NCI-H510A treated with DMSO at 0.1 percent for 48 hours (cell line): ENCODE data around the gene PAK1.

Source experiments
- DNase-seq: peaks from one replicate; lab custom pipeline; 2025; lab: John Stamatoyannopoulos, UW

The PAK1 gene

DNA sequence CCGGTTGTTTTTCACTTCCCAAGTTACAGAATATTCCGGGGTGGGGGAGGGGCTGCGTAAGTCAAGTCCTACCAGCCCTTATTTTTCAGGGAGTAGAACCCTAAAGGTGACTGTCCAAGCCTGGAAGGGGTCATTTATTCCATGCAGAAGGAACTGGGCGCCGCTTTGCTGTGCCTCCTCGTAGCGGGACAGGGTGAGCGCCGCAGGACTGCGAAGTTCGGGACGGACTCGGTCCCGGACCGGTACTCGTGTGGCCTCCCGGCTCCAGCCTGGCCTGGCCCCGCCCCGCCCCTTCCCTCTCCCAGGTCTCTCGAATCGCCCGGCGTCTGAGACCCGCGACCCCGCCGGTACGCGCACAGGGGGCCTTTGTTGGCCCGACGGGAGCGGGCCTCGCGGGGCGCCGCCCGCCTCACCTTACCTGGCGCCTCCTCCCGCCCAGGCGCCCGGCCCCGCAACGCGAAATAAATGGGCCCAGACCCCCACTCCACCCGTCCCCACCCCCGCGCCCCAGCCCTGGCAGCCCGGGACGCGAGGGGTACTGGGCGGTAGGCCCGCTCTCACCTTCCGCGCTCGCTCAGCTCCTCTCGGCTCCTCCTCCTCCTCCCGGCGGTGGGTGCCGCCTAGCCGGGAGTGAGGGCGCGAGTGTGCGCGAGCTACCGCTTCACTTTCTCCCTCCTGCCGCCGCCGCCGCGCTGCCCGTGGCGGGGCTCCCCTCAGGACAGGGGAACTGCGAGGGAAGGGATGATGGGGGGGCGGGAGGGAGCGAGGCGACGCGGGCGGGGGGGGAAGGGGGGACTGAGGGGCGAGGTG is 698 bp downstream of the PAK1 start:
- peak; percentile 47 for DNase-seq

GRCh38 chr11:77471558-77472193 is 2.2 kb downstream of the PAK1 start:
- DNase-seq = peak; percentile 78

GRCh38 chr11:77470971-77471370 is 2.9 kb downstream of the PAK1 start:
- no peak for DNase-seq

DNA sequence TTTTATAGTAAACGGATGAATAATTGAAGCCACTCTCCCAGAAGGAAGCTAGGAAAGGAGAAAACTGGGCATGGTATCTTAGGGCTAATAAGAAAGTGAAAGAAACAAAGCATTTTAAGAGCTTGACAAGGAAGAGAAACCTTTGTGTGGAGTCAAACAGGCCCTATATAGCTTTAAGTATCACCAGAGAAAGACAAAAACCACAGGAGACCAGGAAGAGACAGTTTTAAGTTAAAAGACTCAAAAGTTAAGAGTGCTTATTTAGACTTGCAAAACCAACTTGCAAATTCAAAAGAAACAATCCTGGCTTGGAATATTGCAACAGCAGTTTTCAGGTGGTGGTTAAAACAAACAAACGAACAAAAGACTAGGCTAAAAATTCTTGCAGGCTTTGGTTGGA is 3.4 kb downstream of the PAK1 start:
- DNase-seq = no peak

DNA sequence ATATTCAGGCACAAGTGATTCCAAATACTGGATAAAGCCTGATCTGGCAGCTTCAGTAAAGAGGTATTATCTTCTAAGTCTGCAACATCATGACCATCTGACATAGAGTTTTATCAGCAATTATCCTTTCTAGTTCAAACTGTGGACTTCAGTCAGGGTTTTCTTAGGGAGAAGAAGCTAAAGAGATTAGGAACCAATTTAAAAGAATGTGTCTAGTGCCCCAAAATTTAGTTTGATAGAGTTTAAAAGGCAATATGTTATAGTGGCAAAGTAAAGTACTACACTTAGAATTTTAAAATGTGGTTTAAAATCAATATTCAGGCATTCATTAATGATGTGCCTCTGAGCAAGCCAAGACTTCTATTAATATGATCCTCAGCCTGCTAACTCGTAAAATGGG is 5.4 kb downstream of the PAK1 start:
- no peak for DNase-seq

GRCh38 chr11:77467993-77468392 is 5.9 kb downstream of the PAK1 start:
- no peak for DNase-seq

- DNase-seq = no peak
Observed at GRCh38 chr11:77467233-77467632, 6.7 kb downstream of the PAK1 start.

GRCh38 chr11:77457340-77457739 is 16.6 kb downstream of the PAK1 start:
- no peak for DNase-seq

- no peak for DNase-seq
Observed at GRCh38 chr11:77455740-77456139, 18.2 kb downstream of the PAK1 start.

GRCh38 chr11:77454867-77455655 is 18.8 kb downstream of the PAK1 start:
- DNase-seq = no peak

DNA sequence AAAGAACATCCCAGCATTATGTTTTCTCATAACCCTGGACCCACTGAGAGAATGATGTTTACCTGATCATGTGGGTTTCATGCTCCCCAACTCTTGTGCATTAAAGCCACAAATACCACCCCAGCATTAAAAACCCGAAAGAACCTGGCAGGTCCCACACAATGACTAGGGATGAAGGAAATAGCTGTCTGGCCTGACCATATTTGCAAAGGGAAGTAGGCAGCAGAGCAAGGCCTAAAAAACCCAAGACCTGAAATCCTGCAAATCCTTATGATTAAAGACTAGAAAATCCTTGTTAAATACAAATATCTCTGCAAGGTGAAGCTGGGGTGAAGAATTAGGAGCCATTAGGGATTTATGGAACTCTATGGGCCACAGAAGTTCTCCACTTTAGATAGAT is 23.7 kb downstream of the PAK1 start:
- no peak for DNase-seq

DNA sequence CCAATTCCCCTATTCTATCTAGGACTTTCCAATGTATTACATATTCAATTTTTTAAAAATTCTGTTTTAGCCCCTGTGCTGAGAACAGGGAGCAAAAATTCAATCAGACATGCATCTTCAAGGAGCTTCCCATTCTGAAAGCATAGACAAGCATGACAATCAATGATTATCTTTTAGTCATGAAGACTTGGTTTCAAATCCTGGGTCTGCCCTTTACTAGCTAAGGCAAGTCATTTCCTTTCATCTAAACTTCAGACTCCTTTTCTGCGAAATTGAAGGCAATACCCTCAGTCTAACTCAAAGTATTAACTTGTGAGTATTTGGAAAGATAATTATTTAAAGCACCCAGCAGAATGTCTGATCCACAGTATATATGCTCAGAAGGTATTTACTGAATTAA is 24.1 kb downstream of the PAK1 start:
- no peak for DNase-seq

DNA sequence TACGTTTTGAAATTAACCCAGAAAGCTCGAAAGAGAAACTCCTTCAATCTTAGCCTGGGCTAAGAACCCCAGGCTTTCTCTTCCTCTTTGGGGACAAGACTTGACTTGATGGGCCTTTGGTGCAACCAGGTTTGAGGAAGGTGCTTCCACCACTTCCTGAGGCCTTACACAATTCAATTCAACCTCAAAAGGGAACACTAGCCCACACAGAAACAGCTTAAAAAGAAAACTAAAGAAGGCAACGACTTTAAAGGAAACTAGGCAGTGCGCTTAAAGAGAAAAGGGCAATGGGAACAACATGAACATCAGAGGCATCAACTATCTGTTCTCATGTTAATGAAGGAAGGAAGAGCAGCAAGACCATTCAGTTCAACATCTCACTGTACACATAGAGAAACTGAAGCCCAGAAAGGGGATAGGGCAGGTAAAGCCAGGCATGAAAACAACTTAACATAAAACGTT is 24.8 kb downstream of the PAK1 start:
- no peak for DNase-seq

DNA sequence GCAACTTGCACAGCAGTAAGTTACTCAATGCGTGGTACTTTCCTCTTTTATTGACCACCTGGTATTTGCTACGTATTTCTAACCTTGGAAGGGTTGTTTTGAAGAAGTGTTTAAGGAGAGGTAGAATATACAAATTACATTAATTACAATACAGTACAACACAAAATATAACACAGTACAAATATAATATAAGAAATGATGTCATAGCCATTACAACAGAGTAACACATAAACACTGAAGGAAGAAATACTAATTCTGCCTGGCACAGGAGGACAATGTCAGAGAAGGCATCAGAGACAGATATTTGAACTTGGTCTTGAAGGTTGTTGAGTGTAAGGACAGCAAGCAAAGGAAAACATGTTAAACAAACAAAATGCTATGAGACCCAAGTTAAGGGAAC is 25.6 kb downstream of the PAK1 start:
- DNase-seq = no peak

- no peak for DNase-seq
Observed at GRCh38 chr11:77446911-77447629, 26.8 kb downstream of the PAK1 start.

GRCh38 chr11:77444261-77444660 is 29.6 kb downstream of the PAK1 start:
- DNase-seq = no peak

DNA sequence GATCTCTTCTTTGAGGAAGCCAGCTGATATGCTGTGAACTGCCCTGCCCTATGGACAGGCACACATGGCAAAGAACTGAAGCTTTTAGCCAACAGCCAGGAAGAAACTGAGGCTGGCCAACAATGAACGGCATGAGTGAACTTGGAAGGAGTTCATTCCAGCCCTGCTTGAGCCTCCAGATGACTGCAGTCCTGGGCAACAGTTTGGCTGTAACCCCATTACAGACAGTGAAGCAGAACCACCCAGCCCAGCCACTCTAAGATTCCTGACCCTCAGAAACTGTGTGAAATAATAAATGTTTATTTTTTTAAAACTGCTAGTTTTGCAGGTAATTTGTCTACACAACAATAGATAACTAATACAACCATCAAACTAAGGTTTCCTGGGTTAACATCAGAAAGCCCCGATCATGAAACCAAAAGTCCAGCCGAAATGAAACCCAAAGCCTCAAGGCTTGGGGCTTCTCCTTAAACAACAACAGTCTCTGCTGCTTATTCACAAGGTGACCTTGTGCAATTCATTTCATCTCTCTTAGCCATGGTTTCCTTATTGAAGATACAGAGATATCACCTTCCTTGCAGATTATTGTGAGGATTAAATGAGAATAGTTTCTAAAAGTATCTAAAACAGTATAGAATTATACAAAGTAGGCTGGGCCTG is 31.4 kb downstream of the PAK1 start:
- DNase-seq = no peak

DNA sequence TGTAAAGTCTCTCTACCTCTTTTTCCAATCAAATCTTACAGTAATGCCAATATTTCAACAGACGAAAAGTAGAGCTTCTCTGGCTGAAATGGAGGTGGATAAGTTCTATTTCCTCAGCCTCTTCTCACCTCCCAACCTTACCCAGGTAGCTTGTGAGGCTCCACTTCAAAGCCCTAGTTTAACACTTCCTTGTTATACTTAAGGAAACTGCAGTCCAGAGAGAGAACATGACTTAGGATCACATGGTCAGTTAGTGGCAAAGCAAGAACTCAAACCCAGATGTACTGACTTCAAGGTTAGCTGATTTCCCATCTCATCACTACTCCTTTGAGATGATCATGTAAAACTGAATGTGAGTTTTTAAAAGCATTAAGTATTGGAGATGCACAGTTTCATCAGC is 32.5 kb downstream of the PAK1 start:
- no peak for DNase-seq

DNA sequence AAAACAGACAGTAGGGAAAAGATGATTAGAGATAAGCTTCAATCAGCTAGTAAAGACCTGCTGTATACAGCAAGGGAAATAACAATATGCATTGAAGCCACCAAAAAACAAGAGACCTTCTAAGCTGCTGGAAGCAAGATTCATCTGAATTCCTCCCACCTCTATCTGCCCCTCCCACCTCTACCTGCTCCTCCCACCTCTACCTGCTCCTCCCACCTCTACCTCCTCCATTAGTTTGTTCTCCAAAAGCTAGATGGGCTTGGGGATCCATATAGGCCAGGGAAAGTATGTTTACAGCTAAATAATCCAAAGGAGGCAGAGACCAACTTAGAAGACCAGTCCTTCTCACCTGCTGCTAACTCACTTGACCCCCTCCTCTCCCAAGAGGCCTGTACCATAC is 33.2 kb downstream of the PAK1 start:
- no peak for DNase-seq

GRCh38 chr11:77438487-77438886 is 35.4 kb downstream of the PAK1 start:
- DNase-seq = no peak

GRCh38 chr11:77436969-77437368 is 36.9 kb downstream of the PAK1 start:
- DNase-seq = no peak

DNA sequence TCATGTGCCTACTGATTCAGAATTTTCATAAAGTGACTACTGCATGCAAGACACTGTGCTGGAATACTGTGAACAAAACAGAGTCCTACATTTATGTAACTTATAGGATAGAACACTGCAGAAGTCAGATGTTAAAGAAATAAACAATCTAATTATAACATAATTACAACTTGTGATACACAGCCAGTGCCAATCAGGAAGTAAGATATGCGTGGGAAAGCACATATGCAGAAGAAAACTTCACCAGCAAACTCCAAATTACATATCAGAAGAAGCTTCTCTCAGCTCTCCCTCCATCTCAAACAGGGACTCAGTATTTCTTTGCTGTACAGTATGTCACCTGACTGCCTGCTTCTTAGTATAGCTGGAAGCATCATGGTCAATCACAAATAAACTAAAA is 37.4 kb downstream of the PAK1 start:
- DNase-seq = no peak
